Measurements from ENCODE around the gene HDHD2.

HDHD2 gene

GRCh38 chr18:47143153-47143552 is 7.1 kb downstream of the HDHD2 start:
- Histone ChIP-seq H3K27me3 (ENCODE audit: control insufficient read depth, insufficient read depth, low read length) (no peaks in the 10 kb centered on the region), H3K4me1 (ENCODE audit: control insufficient read depth, insufficient read depth, low read length) (no peaks in the 10 kb centered on the region), H3K36me3 (ENCODE audit: control insufficient read depth, insufficient read depth, low read length) (no peaks in the 10 kb centered on the region), H3K4me3 (ENCODE audit: low read depth, low read length) (no peak overlapping the region), H3K9me3 (ENCODE audit: control insufficient read depth, insufficient read depth, low read length) (no peaks in the 10 kb centered on the region), H3K9ac (ENCODE audit: low read depth, low read length) (no peak overlapping the region)

DNA sequence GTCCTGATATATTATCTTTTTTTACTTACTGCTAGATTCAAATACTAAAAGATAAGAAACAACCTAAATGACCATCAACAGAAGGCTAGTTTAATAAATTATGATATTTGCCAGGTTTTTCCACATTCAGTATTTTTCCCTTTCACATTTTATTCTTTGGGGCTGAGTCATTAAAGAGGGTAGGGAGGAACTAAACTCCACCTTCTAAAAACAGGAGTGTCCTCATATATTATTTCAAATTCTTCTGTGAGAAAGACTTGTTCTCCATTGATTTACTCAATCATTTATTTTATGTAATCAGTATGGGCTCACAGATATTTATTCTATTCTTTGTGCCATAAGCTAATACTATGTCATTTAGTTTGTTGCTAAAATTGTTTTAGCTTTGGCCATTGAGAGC is 9.0 kb downstream of the HDHD2 start:
- H3K27me3 ChIP-seq (ENCODE audit: control insufficient read depth, insufficient read depth, low read length) = no peaks in the 10 kb centered on the region
- H3K9me3 ChIP-seq (ENCODE audit: control insufficient read depth, insufficient read depth, low read length) = no peaks in the 10 kb centered on the region
- H3K4me1 ChIP-seq (ENCODE audit: control insufficient read depth, insufficient read depth, low read length) = no peaks in the 10 kb centered on the region
- H3K4me3 ChIP-seq (ENCODE audit: low read depth, low read length) = no peak overlapping the region
- H3K9ac ChIP-seq (ENCODE audit: low read depth, low read length) = no peak overlapping the region
- no peaks in the 10 kb centered on the region for H3K36me3 ChIP-seq (ENCODE audit: control insufficient read depth, insufficient read depth, low read length)

DNA sequence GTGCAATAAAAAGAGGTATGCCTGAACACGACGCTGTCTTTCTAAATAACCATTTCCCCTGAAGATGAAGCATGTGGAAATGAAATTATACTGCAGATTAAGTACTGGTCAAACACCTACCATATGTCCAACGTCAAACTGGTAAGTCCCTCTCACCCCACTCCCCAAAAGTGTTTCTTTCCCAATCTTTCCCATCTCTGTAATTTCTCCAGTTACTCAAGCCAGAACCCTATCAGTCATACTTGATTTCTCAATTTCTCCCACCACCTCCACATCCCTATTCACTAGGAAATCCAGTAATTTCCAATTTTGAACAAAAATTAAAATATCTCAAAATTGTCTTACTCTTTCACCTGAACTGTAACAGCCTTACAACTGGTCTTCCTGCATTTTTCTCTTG is 29.2 kb downstream of the HDHD2 start:
- Histone ChIP-seq H3K9ac (ENCODE audit: low read depth, low read length) (no peak overlapping the region), H3K36me3 (ENCODE audit: control insufficient read depth, insufficient read depth, low read length) (no peaks in the 10 kb centered on the region)

GRCh38 chr18:47120428-47120827 is 29.9 kb downstream of the HDHD2 start:
- peaks cover 5% of the 10 kb centered on the region for H3K4me1 ChIP-seq (ENCODE audit: control insufficient read depth, insufficient read depth, low read length)
- H3K27me3 ChIP-seq (ENCODE audit: control insufficient read depth, insufficient read depth, low read length) = no peaks in the 10 kb centered on the region
- H3K4me3 ChIP-seq (ENCODE audit: low read depth, low read length) = no peak overlapping the region
- H3K9ac ChIP-seq (ENCODE audit: low read depth, low read length) = no peak overlapping the region
- H3K9me3 ChIP-seq (ENCODE audit: control insufficient read depth, insufficient read depth, low read length) = no peaks in the 10 kb centered on the region
- H3K36me3 ChIP-seq (ENCODE audit: control insufficient read depth, insufficient read depth, low read length) = no peaks in the 10 kb centered on the region

More for the DNA sequence above, 29.2 kb downstream of the HDHD2 start:
- no peaks in the 10 kb centered on the region for H3K4me1 ChIP-seq (ENCODE audit: control insufficient read depth, insufficient read depth, low read length)
- H3K27me3 ChIP-seq (ENCODE audit: control insufficient read depth, insufficient read depth, low read length) = no peaks in the 10 kb centered on the region
- H3K4me3 ChIP-seq (ENCODE audit: low read depth, low read length) = no peak overlapping the region
- H3K9me3 ChIP-seq (ENCODE audit: control insufficient read depth, insufficient read depth, low read length) = no peaks in the 10 kb centered on the region

GRCh38 chr18:47118981-47119380 is 31.3 kb downstream of the HDHD2 start:
- Histone ChIP-seq H3K4me1 (ENCODE audit: control insufficient read depth, insufficient read depth, low read length) (peaks cover 9% of the 10 kb centered on the region), H3K27me3 (ENCODE audit: control insufficient read depth, insufficient read depth, low read length) (no peaks in the 10 kb centered on the region), H3K4me3 (ENCODE audit: low read depth, low read length) (no peak overlapping the region), H3K36me3 (ENCODE audit: control insufficient read depth, insufficient read depth, low read length) (no peaks in the 10 kb centered on the region), H3K9me3 (ENCODE audit: control insufficient read depth, insufficient read depth, low read length) (no peaks in the 10 kb centered on the region), H3K9ac (ENCODE audit: low read depth, low read length) (no peak overlapping the region)

- H3K36me3 ChIP-seq (ENCODE audit: control insufficient read depth, insufficient read depth, low read length) = no peaks in the 10 kb centered on the region
- no peak overlapping the region for H3K4me3 ChIP-seq (ENCODE audit: low read depth, low read length)
- no peak overlapping the region for H3K9ac ChIP-seq (ENCODE audit: low read depth, low read length)
- no peaks in the 10 kb centered on the region for H3K27me3 ChIP-seq (ENCODE audit: control insufficient read depth, insufficient read depth, low read length)
- H3K4me1 ChIP-seq (ENCODE audit: control insufficient read depth, insufficient read depth, low read length) = peaks cover 9% of the 10 kb centered on the region
- no peaks in the 10 kb centered on the region for H3K9me3 ChIP-seq (ENCODE audit: control insufficient read depth, insufficient read depth, low read length)
Measured at GRCh38 chr18:47115205-47115604, 35.1 kb downstream of the HDHD2 start.

DNA sequence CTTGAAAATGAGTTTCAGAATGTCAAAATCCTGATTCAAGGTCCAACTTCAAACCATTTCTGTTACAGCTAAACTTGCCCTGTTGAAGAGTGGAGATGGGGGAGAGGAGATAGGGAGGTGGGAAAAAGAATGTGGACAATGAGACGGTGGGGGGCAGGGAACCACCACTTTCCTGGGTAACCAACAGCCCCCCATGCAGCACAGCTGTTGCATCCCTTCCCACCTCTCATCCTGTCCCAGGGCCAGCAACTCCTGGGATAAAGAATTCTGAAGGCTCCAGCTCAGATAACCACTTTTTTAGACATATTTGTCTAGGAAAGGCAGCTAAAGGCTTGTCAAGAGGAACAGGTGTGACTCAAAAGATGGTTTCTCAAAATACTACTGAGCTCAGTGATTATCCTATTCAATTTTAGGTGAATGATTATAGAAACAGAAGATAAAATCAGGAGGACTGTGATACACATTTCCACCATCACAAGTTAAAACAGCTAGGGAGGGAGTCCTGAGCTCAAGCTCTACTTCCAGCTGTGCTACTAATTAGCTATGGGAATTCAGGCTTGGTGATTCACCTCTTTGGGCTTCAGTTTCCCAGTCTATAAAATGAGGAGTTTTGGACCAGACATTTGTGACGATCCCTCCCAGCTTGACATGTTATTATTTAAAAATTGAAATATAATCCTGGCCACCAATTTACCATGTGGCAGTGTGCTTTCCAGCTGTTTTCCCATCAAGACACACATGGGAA is 36.3 kb downstream of the HDHD2 start:
- Histone ChIP-seq H3K36me3 (ENCODE audit: control insufficient read depth, insufficient read depth, low read length) (no peaks in the 10 kb centered on the region), H3K9ac (ENCODE audit: low read depth, low read length) (no peak overlapping the region), H3K9me3 (ENCODE audit: control insufficient read depth, insufficient read depth, low read length) (no peaks in the 10 kb centered on the region), H3K4me3 (ENCODE audit: low read depth, low read length) (no peak overlapping the region), H3K27me3 (ENCODE audit: control insufficient read depth, insufficient read depth, low read length) (no peaks in the 10 kb centered on the region), H3K4me1 (ENCODE audit: control insufficient read depth, insufficient read depth, low read length) (peaks cover 9% of the 10 kb centered on the region)

- no peak overlapping the region for H3K4me3 ChIP-seq (ENCODE audit: low read depth, low read length)
- H3K27me3 ChIP-seq (ENCODE audit: control insufficient read depth, insufficient read depth, low read length) = no peaks in the 10 kb centered on the region
- no peaks in the 10 kb centered on the region for H3K36me3 ChIP-seq (ENCODE audit: control insufficient read depth, insufficient read depth, low read length)
- H3K4me1 ChIP-seq (ENCODE audit: control insufficient read depth, insufficient read depth, low read length) = peaks cover 12% of the 10 kb centered on the region
- no peaks in the 10 kb centered on the region for H3K9me3 ChIP-seq (ENCODE audit: control insufficient read depth, insufficient read depth, low read length)
- no peak overlapping the region for H3K9ac ChIP-seq (ENCODE audit: low read depth, low read length)
Measured at GRCh38 chr18:47110492-47111274, 39.6 kb downstream of the HDHD2 start.

DNA sequence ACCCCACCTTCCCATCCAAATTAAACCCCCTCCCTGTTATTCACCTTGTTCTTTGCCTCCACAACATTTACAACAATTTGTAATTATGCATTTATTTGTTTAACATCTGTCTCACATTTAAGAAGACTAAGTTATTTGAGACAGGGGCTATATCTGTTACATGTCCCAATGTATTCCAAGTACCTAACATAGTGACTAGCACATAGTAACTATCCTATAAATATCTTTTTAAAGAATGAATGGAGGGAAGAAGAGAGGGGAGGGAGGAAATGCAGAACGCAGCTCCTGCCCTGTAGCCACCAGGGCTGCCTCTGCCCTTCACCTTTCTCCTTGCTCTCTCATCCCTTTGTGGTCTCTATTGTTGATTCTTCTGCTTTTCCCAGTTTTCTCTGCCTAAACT is 40.6 kb downstream of the HDHD2 start:
- Histone ChIP-seq H3K4me1 (ENCODE audit: control insufficient read depth, insufficient read depth, low read length) (peaks cover 12% of the 10 kb centered on the region), H3K9ac (ENCODE audit: low read depth, low read length) (no peak overlapping the region), H3K27me3 (ENCODE audit: control insufficient read depth, insufficient read depth, low read length) (no peaks in the 10 kb centered on the region), H3K9me3 (ENCODE audit: control insufficient read depth, insufficient read depth, low read length) (no peaks in the 10 kb centered on the region), H3K4me3 (ENCODE audit: low read depth, low read length) (no peak overlapping the region), H3K36me3 (ENCODE audit: control insufficient read depth, insufficient read depth, low read length) (no peaks in the 10 kb centered on the region)

DNA sequence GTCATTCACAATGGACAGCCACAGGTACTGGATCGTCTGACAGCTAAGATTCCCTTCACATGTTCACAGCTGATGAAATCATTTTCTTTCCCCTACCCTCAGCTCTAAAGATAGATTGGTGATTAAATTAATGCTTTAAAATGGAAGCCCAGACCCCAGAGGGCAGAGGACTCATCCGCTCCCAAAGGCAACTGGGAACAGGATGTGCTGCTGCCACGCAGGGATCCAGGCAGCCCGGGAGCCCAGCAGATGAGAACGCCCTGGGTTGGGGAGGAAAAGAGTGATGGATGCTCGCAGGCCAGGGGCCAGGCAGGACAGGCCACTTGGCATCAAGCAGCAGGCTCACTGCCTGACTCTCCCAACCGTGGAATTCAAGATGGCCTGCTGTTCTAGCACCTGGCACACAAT is 41.3 kb downstream of the HDHD2 start:
- Histone ChIP-seq H3K4me3 (ENCODE audit: low read depth, low read length) (no peak overlapping the region), H3K36me3 (ENCODE audit: control insufficient read depth, insufficient read depth, low read length) (no peaks in the 10 kb centered on the region)

GRCh38 chr18:47108373-47108772 is 41.9 kb downstream of the HDHD2 start:
- peaks cover 8% of the 10 kb centered on the region for H3K4me1 ChIP-seq (ENCODE audit: control insufficient read depth, insufficient read depth, low read length)
- no peak overlapping the region for H3K4me3 ChIP-seq (ENCODE audit: low read depth, low read length)
- H3K27me3 ChIP-seq (ENCODE audit: control insufficient read depth, insufficient read depth, low read length) = no peaks in the 10 kb centered on the region
- no peaks in the 10 kb centered on the region for H3K36me3 ChIP-seq (ENCODE audit: control insufficient read depth, insufficient read depth, low read length)
- H3K9ac ChIP-seq (ENCODE audit: low read depth, low read length) = no peak overlapping the region
- H3K9me3 ChIP-seq (ENCODE audit: control insufficient read depth, insufficient read depth, low read length) = no peaks in the 10 kb centered on the region

More for the DNA sequence above, 41.3 kb downstream of the HDHD2 start:
- no peaks in the 10 kb centered on the region for H3K27me3 ChIP-seq (ENCODE audit: control insufficient read depth, insufficient read depth, low read length)
- H3K9ac ChIP-seq (ENCODE audit: low read depth, low read length) = no peak overlapping the region
- no peaks in the 10 kb centered on the region for H3K9me3 ChIP-seq (ENCODE audit: control insufficient read depth, insufficient read depth, low read length)
- peaks cover 8% of the 10 kb centered on the region for H3K4me1 ChIP-seq (ENCODE audit: control insufficient read depth, insufficient read depth, low read length)
